ENCODE results near the gene GOLGA6D. TPM values are rescaled to one million over a fixed set of nuclear protein-coding genes. Genes with fewer than 3 reads are reported as not detected.
"Not testable (repeated sequence)": the region's sequence is repeated elsewhere in the genome, so short reads cannot be mapped to it uniquely, and the experiment has no call there.

The GOLGA6D gene
- polyA plus RNA-seq, 1 experiment, result not detected

- Histone ChIP-seq H3K9me3 (ENCODE audit: control insufficient read depth, insufficient read depth, low read length) (no peaks in the 10 kb centered on the region), H3K4me3 (ENCODE audit: low read depth, low read length) (no peak overlapping the region), H3K27ac (ENCODE audit: low read depth, low read length) (no peak overlapping the region), H3K27me3 (ENCODE audit: control insufficient read depth, insufficient read depth, low read length) (peaks cover 28% of the 10 kb centered on the region)
- CTCF ChIA-PET, result no interaction called here
- TF ChIP-seq CTCF (IDR thresholded peaks at IDR 0.05; ENCODE audit: low read depth, low read length), result no peak
- POLR2A ChIA-PET, result no interaction called here
- DNase-seq (ENCODE audit: low read depth, low spot score), result no peak
Measured at GRCh38 chr15:75309711-75310110, 27.1 kb downstream of the GOLGA6D start.

- DNase-seq (ENCODE audit: low read depth, low spot score); H3K27ac ChIP-seq (ENCODE audit: low read depth, low read length); POLR2A ChIA-PET; CTCF ChIA-PET; H3K4me3 ChIP-seq (ENCODE audit: low read depth, low read length); H3K9me3 ChIP-seq (ENCODE audit: control insufficient read depth, insufficient read depth, low read length): not testable (repeated sequence)
- H3K27me3 ChIP-seq (ENCODE audit: control insufficient read depth, insufficient read depth, low read length), result peaks cover 25% of the 10 kb centered on the region
Measured at GRCh38 chr15:75312548-75312947, 29.9 kb downstream of the GOLGA6D start.

- POLR2A ChIA-PET, result interaction anchor here (0.6 kb wide), 1 partner anchor 496 kb away, joined by 7 read pairs; no protein-coding TSS in a partner anchor
- Histone ChIP-seq H3K27me3 (ENCODE audit: control insufficient read depth, insufficient read depth, low read length) (peaks cover 19% of the 10 kb centered on the region), H3K4me3 (ENCODE audit: low read depth, low read length) (no peak overlapping the region), H3K9me3 (ENCODE audit: control insufficient read depth, insufficient read depth, low read length) (no peaks in the 10 kb centered on the region), H3K27ac (ENCODE audit: low read depth, low read length) (no peak overlapping the region)
- no peak for DNase-seq (ENCODE audit: low read depth, low spot score)
- TF ChIP-seq CTCF (IDR thresholded peaks at IDR 0.05; ENCODE audit: low read depth, low read length), result no peak
- CTCF ChIA-PET, result no interaction called here
Measured at GRCh38 chr15:75313116-75313845, 30.6 kb downstream of the GOLGA6D start.

GRCh38 chr15:75314552-75315290 lies 32.1 kb downstream of the GOLGA6D start:
- Histone ChIP-seq H3K27me3 (ENCODE audit: control insufficient read depth, insufficient read depth, low read length) (peaks cover 10% of the 10 kb centered on the region), H3K9me3 (ENCODE audit: control insufficient read depth, insufficient read depth, low read length) (no peaks in the 10 kb centered on the region), H3K4me3 (ENCODE audit: low read depth, low read length) (no peak overlapping the region), H3K27ac (ENCODE audit: low read depth, low read length) (no peak overlapping the region)
- DNase-seq (ENCODE audit: low read depth, low spot score), result no peak
- POLR2A ChIA-PET, result no interaction called here
- CTCF ChIA-PET, result no interaction called here
- TF ChIP-seq CTCF (IDR thresholded peaks at IDR 0.05; ENCODE audit: low read depth, low read length), result no peak

- H3K9me3 ChIP-seq (ENCODE audit: control insufficient read depth, insufficient read depth, low read length); H3K4me3 ChIP-seq (ENCODE audit: low read depth, low read length); POLR2A ChIA-PET; H3K27ac ChIP-seq (ENCODE audit: low read depth, low read length); DNase-seq (ENCODE audit: low read depth, low spot score); CTCF ChIA-PET: not testable (repeated sequence)
- H3K27me3 ChIP-seq (ENCODE audit: control insufficient read depth, insufficient read depth, low read length), result peaks cover 20% of the 10 kb centered on the region
Measured at GRCh38 chr15:75319231-75319897, 36.7 kb downstream of the GOLGA6D start.

Measured in AG04450 (cell line).